BJ (cell line): ENCODE data around the gene SPANXD. TPM values are rescaled to one million over a fixed set of nuclear protein-coding genes. Genes with fewer than 3 reads are reported as not detected.
"Not testable (repeated sequence)": the region's sequence is repeated elsewhere in the genome, so short reads cannot be mapped to it uniquely, and the experiment has no call there.

Experiments used
- CTCF ChIA-PET: fragments of 350-600 bp; formaldehyde crosslinking; extraction: SDS; loops from one replicate; lab custom pipeline; 2021; ENCODE audit warnings: antibody characterized with exemption, inconsistent platforms; lab: Yijun Ruan, JAX
- POLR2A ChIA-PET: fragments of 300-600 bp; sonication (Branson Sonifier 250); formaldehyde crosslinking; extraction: SDS; loops from one replicate; lab custom pipeline; 2021; ENCODE audit warnings: antibody characterized with exemption; lab: Charles Lee
- DNase-seq: peaks from one replicate; pipeline ENCODE4 v3.0.0-alpha.2; 2011; ENCODE audit warnings: low read depth
- H3K27me3 ChIP-seq: 2 replicates; pipeline ENCODE4 v1.6.0; 2011; ENCODE audit warnings: low read length; ENCODE audit not compliant: control insufficient read depth, insufficient read depth
- H3K36me3 ChIP-seq: 2 replicates; pipeline ENCODE4 v1.5.1; 2011; ENCODE audit warnings: low read length; ENCODE audit not compliant: control insufficient read depth, insufficient read depth
- H3K4me3 ChIP-seq: 2 replicates; pipeline ENCODE4 v1.5.1; 2011; ENCODE audit warnings: low read depth, mild to moderate bottlenecking, control low read depth, low read length
- CTCF ChIP-seq: IDR thresholded peaks from 2 replicates; pipeline ENCODE4 v1.5.1; 2011; ENCODE audit warnings: low read depth, mild to moderate bottlenecking, control low read depth, inconsistent platforms, low read length, moderate library complexity; ENCODE audit not compliant: insufficient read depth
- polyA minus RNA-seq: library from RNA; depleted of rRNA, polyadenylated mRNA; stranded (reverse); fragments of >200 nt; gene quantifications from 2 replicates; pipeline ENCODE4 v1.2.3, GENCODE V29; 2011; rRNA and poly(A)+ RNA removed
- polyA plus RNA-seq: library from polyadenylated mRNA; depleted of rRNA; stranded (reverse); fragments of >200 nt; gene quantifications from 2 replicates; pipeline ENCODE4 v1.2.3, GENCODE V29; 2011; rRNA removed

Gene SPANXD
- polyA plus RNA-seq (not detected in 2 replicates), polyA minus RNA-seq (not detected in 2 replicates)

GRCh38 chrX:141698639-141699038 is at the start of gene SPANXD:
SPANXD (minus strand) TSS chrX:141698739; CDS start chrX:141698405, 334 bp downstream.
- POLR2A ChIA-PET, result not testable (repeated sequence)

GRCh38 chrX:141742666-141743065 is 44.1 kb upstream of the SPANXD start:
- POLR2A ChIA-PET, result no interaction called here
- no peaks in the 10 kb centered on the region for H3K36me3 ChIP-seq
- no peak for DNase-seq
- no peak overlapping the region for H3K4me3 ChIP-seq
- CTCF ChIA-PET, result no interaction called here
- H3K27me3 ChIP-seq, result no peaks in the 10 kb centered on the region
- TF ChIP-seq CTCF, result no peak

More at GRCh38 chrX:141698639-141699038, at the start of gene SPANXD:
- H3K36me3 ChIP-seq, CTCF ChIA-PET, H3K27me3 ChIP-seq, DNase-seq, H3K4me3 ChIP-seq: not testable (repeated sequence)

GRCh38 chrX:141736656-141737055 is 38.1 kb upstream of the SPANXD start:
- no peak for TF ChIP-seq CTCF
- ChIA-PET CTCF (no interaction called here), POLR2A (no interaction called here)
- Histone ChIP-seq H3K36me3 (no peaks in the 10 kb centered on the region), H3K4me3 (no peak overlapping the region), H3K27me3 (no peaks in the 10 kb centered on the region)
- no peak for DNase-seq

GRCh38 chrX:141733371-141733770 is 34.8 kb upstream of the SPANXD start:
- Histone ChIP-seq H3K27me3 (no peaks in the 10 kb centered on the region), H3K4me3 (no peak overlapping the region), H3K36me3 (no peaks in the 10 kb centered on the region)
- DNase-seq, result no peak
- ChIA-PET CTCF (no interaction called here), POLR2A (no interaction called here)
- no peak for TF ChIP-seq CTCF

GRCh38 chrX:141732031-141732430 is 33.5 kb upstream of the SPANXD start:
- Histone ChIP-seq H3K36me3 (no peaks in the 10 kb centered on the region), H3K4me3 (no peak overlapping the region), H3K27me3 (no peaks in the 10 kb centered on the region)
- TF ChIP-seq CTCF, result no peak
- DNase-seq, result no peak
- ChIA-PET POLR2A (no interaction called here), CTCF (no interaction called here)

- H3K36me3 ChIP-seq, result no peaks in the 10 kb centered on the region
- no peaks in the 10 kb centered on the region for H3K27me3 ChIP-seq
- ChIA-PET POLR2A (no interaction called here), CTCF (no interaction called here)
- no peak for DNase-seq
- TF ChIP-seq CTCF, result no peak
- H3K4me3 ChIP-seq, result no peak overlapping the region
Measured at GRCh38 chrX:141724186-141724585, 25.6 kb upstream of the SPANXD start.
